ENCODE results near the gene PTEN. TPM values are rescaled to one million over a fixed set of nuclear protein-coding genes. Genes with fewer than 3 reads are reported as not detected.
A peak's percentile ranks its signal among the peaks of the same experiment; 100 is the strongest.
"Not testable (repeated sequence)": the region's sequence is repeated elsewhere in the genome, so short reads cannot be mapped to it uniquely, and the experiment has no call there.

The PTEN gene
- polyA plus RNA-seq, 10 donors = 40.3 to 59.1 (median 52.0) TPM

- not testable (repeated sequence) for DNase-seq
Observed at GRCh38 chr10:87869139-87869538, 5.7 kb downstream of the PTEN start.

- no peak for DNase-seq
Observed at GRCh38 chr10:87869773-87870551, 6.5 kb downstream of the PTEN start.

GRCh38 chr10:87872828-87873227 is 9.4 kb downstream of the PTEN start:
- no peak for DNase-seq

- no peak for DNase-seq
Observed at GRCh38 chr10:87873656-87874055, 10.2 kb downstream of the PTEN start.

- DNase-seq = no peak
Observed at GRCh38 chr10:87875929-87876571, 12.6 kb downstream of the PTEN start.

GRCh38 chr10:87878664-87879459 is 15.4 kb downstream of the PTEN start:
- DNase-seq = no peak

GRCh38 chr10:87880336-87880735 is 16.9 kb downstream of the PTEN start:
- no peak for DNase-seq

GRCh38 chr10:87881373-87882059 is 18.1 kb downstream of the PTEN start:
- not testable (repeated sequence) for DNase-seq

- no peak for DNase-seq
Observed at GRCh38 chr10:87882555-87883294, 19.3 kb downstream of the PTEN start.

- no peak for DNase-seq
Observed at GRCh38 chr10:87886635-87887034, 23.2 kb downstream of the PTEN start.

GRCh38 chr10:87887146-87887545 is 23.7 kb downstream of the PTEN start:
- DNase-seq = no peak

- no peak for DNase-seq
Observed at GRCh38 chr10:87887548-87888289, 24.3 kb downstream of the PTEN start.

- no peak for DNase-seq
Observed at GRCh38 chr10:87895430-87895829, 32.0 kb downstream of the PTEN start.

GRCh38 chr10:87896216-87896615 is 32.8 kb downstream of the PTEN start:
- DNase-seq = no peak

GRCh38 chr10:87897957-87898356 is 34.5 kb downstream of the PTEN start:
- not testable (repeated sequence) for DNase-seq

GRCh38 chr10:87903396-87903795 is 40.0 kb downstream of the PTEN start:
- DNase-seq = not testable (repeated sequence)

GRCh38 chr10:87913156-87913921 is 49.9 kb downstream of the PTEN start:
- peak in 1 of 3 donors; percentile 29 for DNase-seq

GRCh38 chr10:87915406-87915805 is 52.0 kb downstream of the PTEN start:
- DNase-seq = no peak

GRCh38 chr10:87915989-87916388 is 52.6 kb downstream of the PTEN start:
- no peak for DNase-seq

GRCh38 chr10:87916515-87916914 is 53.1 kb downstream of the PTEN start:
- no peak for DNase-seq
